GM12878 (cell line): ENCODE measurements around the gene KIZ. TPM values are rescaled to one million over a fixed set of nuclear protein-coding genes. Genes with fewer than 3 reads are reported as not detected.

Experiments
- ATAC-seq: fragments of 200-7000 bp; cut with Tn5 transposase; 3 replicates; pipeline ENCODE4 v1.9.1; 2020; ENCODE audit warnings: mild to moderate bottlenecking, moderate library complexity
- BruUV-seq: library from RNA; stranded (reverse); fragments of 400-500 nt; replicated peaks from 2 replicates; lab custom pipeline; 2021; lab: Mats Ljungman, UMichigan
- CTCF ChIA-PET: fragments of 300-600 bp; sonication (Branson Sonifier 250); formaldehyde crosslinking; extraction: SDS; loops from one replicate; lab custom pipeline; 2021; ENCODE audit warnings: inconsistent platforms; lab: Yijun Ruan, JAX
- POLR2A ChIA-PET: fragments of 350-600 bp; formaldehyde crosslinking; extraction: SDS; loops from one replicate; lab custom pipeline; 2021; ENCODE audit warnings: inconsistent platforms; lab: Charles Lee
- RAD21 ChIA-PET: fragments of 300-600 bp; sonication (Branson Sonifier 250); formaldehyde crosslinking; loops from one replicate; lab custom pipeline; 2023; ENCODE audit warnings: antibody characterized with exemption; ENCODE audit not compliant: unreplicated experiment; lab: Charles Lee
- SMC1A ChIA-PET: fragments of 300-600 bp; sonication (Branson Sonifier 250); formaldehyde crosslinking; loops from one replicate; lab custom pipeline; 2023; ENCODE audit not compliant: unreplicated experiment, uncharacterized antibody; lab: Charles Lee
- DNase-seq: peaks from one replicate; pipeline ENCODE4 v3.0.0-alpha.2; 2011; ENCODE audit warnings: low read depth, low spot score
- FAIRE-seq: peaks from 3 replicates; lab custom pipeline; 2011; peaks lifted over from hg19 to GRCh38; lab: Jason Lieb, UNC
- H2AFZ ChIP-seq: 2 replicates; pipeline ENCODE4 v1.6.0; 2011; ENCODE audit warnings: low read depth, low read length, control low read depth; ENCODE audit not compliant: control insufficient read depth
- H3K27ac ChIP-seq: 2 replicates; pipeline ENCODE4 v1.5.1; 2011; ENCODE audit warnings: control low read depth; ENCODE audit not compliant: control insufficient read depth, insufficient read depth
- H3K27me3 ChIP-seq, 2 experiments: replicated peaks in 1 of 2; 2 replicates each; pipeline versions ENCODE4 v1.6.0 to v1.6.1; 2011; ENCODE audit warnings: low read length in 1 of 2; ENCODE audit not compliant: control insufficient read depth in 2 of 2, insufficient read depth in 2 of 2
- H3K36me3 ChIP-seq, 2 experiments: 2 replicates each; pipeline ENCODE4 v1.5.1; 2011; ENCODE audit warnings: low read length in 1 of 2; ENCODE audit not compliant: control insufficient read depth in 2 of 2, insufficient read depth in 2 of 2
- H3K4me1 ChIP-seq: 2 replicates; pipeline ENCODE4 v1.6.1; 2011; ENCODE audit warnings: mild to moderate bottlenecking, low read length, moderate library complexity, mixed read lengths; ENCODE audit not compliant: control insufficient read depth, insufficient read depth
- H3K4me2 ChIP-seq: 2 replicates; pipeline ENCODE4 v1.6.0; 2011; ENCODE audit warnings: control low read depth; ENCODE audit not compliant: control insufficient read depth, insufficient read depth
- H3K4me3 ChIP-seq: fragments of 200-600 bp; sonication (generic); 2 replicates; pipeline ENCODE4 v1.5.1; 2016
- H3K79me2 ChIP-seq: 2 replicates; pipeline ENCODE4 v1.6.0; 2011; ENCODE audit warnings: low read length; ENCODE audit not compliant: control insufficient read depth, insufficient read depth
- H3K9ac ChIP-seq: 2 replicates; pipeline ENCODE4 v1.8.0; 2011; ENCODE audit warnings: low read length, control low read depth, mixed read lengths; ENCODE audit not compliant: control insufficient read depth, insufficient read depth
- H3K9me3 ChIP-seq: replicated peaks from 3 replicates; pipeline ENCODE4 v1.5.1; 2011; ENCODE audit warnings: mild to moderate bottlenecking, low read length; ENCODE audit not compliant: control insufficient read depth, insufficient read depth
- H4K20me1 ChIP-seq: 2 replicates; pipeline ENCODE4 v1.6.0; 2011; ENCODE audit not compliant: control insufficient read depth, insufficient read depth
- MEF2A ChIP-seq: IDR thresholded peaks from 2 replicates; pipeline ENCODE4 v1.6.1; 2011; ENCODE audit warnings: low read depth, mild to moderate bottlenecking, low read length, moderate library complexity; ENCODE audit not compliant: insufficient read depth
- NR2C1 ChIP-seq: fragments of 450-650 bp; IDR thresholded peaks from 2 replicates; pipeline ENCODE4 v1.6.1; 2017; ENCODE audit warnings: antibody characterized with exemption, mild to moderate bottlenecking, moderate library complexity
- PML ChIP-seq: IDR thresholded peaks from 2 replicates; pipeline ENCODE4 v1.6.1; 2012; ENCODE audit warnings: low read length, inconsistent platforms
- PRDM15 ChIP-seq: fragments of 450-650 bp; formaldehyde crosslinking; IDR thresholded peaks from 2 replicates; pipeline ENCODE4 v1.4.0; 2020; ENCODE audit warnings: mild to moderate bottlenecking, moderate library complexity
- RCOR1 ChIP-seq: conservative IDR thresholded peaks from 2 replicates; pipeline ENCODE4 v1.6.1; 2012; ENCODE audit warnings: low read depth, low read length, improper control_type of control experiment
- RELA ChIP-seq: fragments of 450-650 bp; IDR thresholded peaks from 2 replicates; pipeline ENCODE4 v1.8.0; 2014; ENCODE audit warnings: borderline replicate concordance; ENCODE audit not compliant: partially characterized antibody
- WRNIP1 ChIP-seq: IDR thresholded peaks from 2 replicates; pipeline ENCODE4 v1.6.1; 2011; ENCODE audit warnings: low read depth, low read length, improper control_type of control experiment, borderline replicate concordance
- ZBTB40 ChIP-seq: fragments of 450-650 bp; IDR thresholded peaks from 2 replicates; pipeline ENCODE4 v1.6.1; 2016; ENCODE audit warnings: mild to moderate bottlenecking, moderate library complexity, borderline replicate concordance
- WGBS: methylation state at CpG from one replicate; pipeline ENCODE4 v1.1.6; 2016; ENCODE audit warnings: low lambda C conversion rate; ENCODE audit not compliant: insufficient replicate concordance, insufficient coverage; ENCODE audit errors: missing lambda C conversion rate; 5-methylcytosine and 5-hydroxymethylcytosine counted together
- in situ Hi-C: fragments of 300-500 bp; cut with MboI; formaldehyde crosslinking; loops from 9 replicates; pipeline ENCODE4 v1.14.3; 2018; ENCODE audit warnings: mixed read lengths
- intact Hi-C: fragments of 100-400 bp; cut with micrococcal nuclease; formaldehyde crosslinking; loops from one replicate; pipeline ENCODE4 v1.14.2; 2022; ENCODE audit not compliant: unreplicated experiment
- polyA plus RNA-seq, 11 experiments: library from polyadenylated mRNA; depleted of rRNA in 4 of 11; unstranded in 6 of 11; stranded (reverse) in 5 of 11; fragments of >200 nt; fragmentation: Nextera tagmentation in 4 of 11; fragmentation: Illumina TruSeq in 1 of 11; extraction: Ambion mirVana in 4 of 11; extraction: Trizol in 1 of 11; gene quantifications; 1 replicate in 1 of 11; 2 replicates in 10 of 11; pipeline versions ENCODE4 v1.2.1 to v1.2.3, GENCODE V29; 2011 to 2016; ENCODE audit warnings: inconsistent platforms in 2 of 11, missing spikeins in 2 of 11, low read depth in 1 of 11
- total RNA-seq, 4 experiments: library from RNA; depleted of rRNA in 3 of 4; stranded (reverse); fragments of >200 nt in 3 of 4; fragmentation: Illumina TruSeq in 1 of 4; extraction: Trizol in 1 of 4; gene quantifications; 2 replicates each; pipeline versions ENCODE4 v1.2.1 to v1.2.3, GENCODE V29; 2013 to 2021
- TF ChIP-seq, protein P1 (sequence below): fragments of 450-650 bp; IDR thresholded peaks from 2 replicates; pipeline ENCODE4 v1.6.1; 2017; ENCODE audit warnings: low read depth, mild to moderate bottlenecking, moderate library complexity

Gene KIZ
- total and polyA plus RNA-seq, 10 of the 15 experiments (the other 5 are each of a cell fraction or from before 2014, with no cell fraction given) = 2.7 to 11.0 (median 7.3) TPM

- no peak for TF ChIP-seq MEF2A
- TF ChIP-seq, protein P1, sequence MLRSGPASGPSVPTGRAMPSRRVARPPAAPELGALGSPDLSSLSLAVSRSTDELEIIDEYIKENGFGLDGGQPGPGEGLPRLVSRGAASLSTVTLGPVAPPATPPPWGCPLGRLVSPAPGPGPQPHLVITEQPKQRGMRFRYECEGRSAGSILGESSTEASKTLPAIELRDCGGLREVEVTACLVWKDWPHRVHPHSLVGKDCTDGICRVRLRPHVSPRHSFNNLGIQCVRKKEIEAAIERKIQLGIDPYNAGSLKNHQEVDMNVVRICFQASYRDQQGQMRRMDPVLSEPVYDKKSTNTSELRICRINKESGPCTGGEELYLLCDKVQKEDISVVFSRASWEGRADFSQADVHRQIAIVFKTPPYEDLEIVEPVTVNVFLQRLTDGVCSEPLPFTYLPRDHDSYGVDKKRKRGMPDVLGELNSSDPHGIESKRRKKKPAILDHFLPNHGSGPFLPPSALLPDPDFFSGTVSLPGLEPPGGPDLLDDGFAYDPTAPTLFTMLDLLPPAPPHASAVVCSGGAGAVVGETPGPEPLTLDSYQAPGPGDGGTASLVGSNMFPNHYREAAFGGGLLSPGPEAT = no peak
- TF ChIP-seq RCOR1 = no peak
- no peak for TF ChIP-seq WRNIP1
- TF ChIP-seq RELA = no peak
- TF ChIP-seq PML = no peak
Observed at GRCh38 chr20:21181028-21181427, 55.1 kb downstream of the KIZ start (continued).

DNA sequence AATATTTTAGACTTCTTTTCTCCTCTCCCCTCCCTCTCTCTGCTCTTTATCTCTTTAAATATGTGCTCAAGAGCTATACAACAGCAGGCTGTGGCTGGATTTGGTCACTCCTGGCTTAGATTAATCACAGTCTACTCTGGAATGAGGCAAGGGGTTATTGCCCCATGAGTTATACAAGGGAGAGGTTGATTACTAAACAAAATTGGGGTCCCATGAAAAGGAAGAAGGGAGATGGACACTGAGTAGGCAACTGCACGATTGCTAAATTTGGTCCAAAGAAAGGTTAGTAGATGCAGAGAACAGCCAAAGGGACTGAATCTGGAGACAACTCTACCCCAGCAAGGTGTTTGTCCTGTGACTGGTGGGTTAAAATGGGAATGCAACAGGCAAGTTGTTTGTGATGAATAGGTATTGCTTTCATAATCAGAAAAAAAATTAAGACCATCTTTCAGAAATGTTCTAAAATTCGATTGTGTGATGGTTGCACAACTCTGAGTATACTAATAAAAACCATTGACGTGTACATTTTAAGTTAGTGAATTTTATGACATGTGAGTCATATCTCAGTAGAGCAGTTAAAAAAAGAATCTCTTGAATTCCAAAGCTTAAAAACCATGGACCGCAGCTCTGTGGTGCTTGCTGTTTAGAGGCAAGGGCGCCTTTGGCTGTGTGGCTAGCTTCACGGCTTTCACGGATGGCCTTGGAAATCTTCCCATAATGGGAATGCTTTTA, 57.1 kb downstream of the KIZ start:
- POLR2A ChIA-PET = interaction anchor here (0.6 kb wide), 1 partner anchor 100 kb away, joined by 3 read pairs; no protein-coding TSS in a partner anchor
- 0 out of 4 replicates have a peak, but pooled peaks cover 0 to 4% of the 10 kb centered on the region in 2 experiments for H3K36me3 ChIP-seq
- no peak overlapping the region for H3K9ac ChIP-seq
- H3K9me3 ChIP-seq = no peaks in the 10 kb centered on the region
- SMC1A ChIA-PET = no interaction called here
- DNase-seq (no peak), ATAC-seq (no peak), FAIRE-seq (no peak)
- in situ Hi-C loops = no loop called here
- H3K79me2 ChIP-seq = no peaks in the 10 kb centered on the region
- no peaks in the 10 kb centered on the region for H3K27me3 ChIP-seq
- CTCF ChIA-PET = no interaction called here
- H3K4me3 ChIP-seq = no peak overlapping the region
- no peak overlapping the region for H3K4me2 ChIP-seq
- RAD21 ChIA-PET = no interaction called here
- no peak overlapping the region for H2AFZ ChIP-seq
- no peak overlapping the region for H3K27ac ChIP-seq
- WGBS = 77% methylated on average over 7 of the region's 7 CpGs
- H3K4me1 ChIP-seq = no peaks in the 10 kb centered on the region
- intact Hi-C loops = no loop called here
- no peaks in the 10 kb centered on the region for H4K20me1 ChIP-seq
- no peak for TF ChIP-seq PRDM15 (CRISPR knock-in tag)
- no peak for TF ChIP-seq NR2C1
- no peak for TF ChIP-seq ZBTB40
- no peak for TF ChIP-seq MEF2A
- BruUV-seq = no TSS peak
